ENCODE data around the gene TDRD7.
"Not testable (repeated sequence)": the region's sequence is repeated elsewhere in the genome, so short reads cannot be mapped to it uniquely, and the experiment has no call there.

The TDRD7 gene

DNA sequence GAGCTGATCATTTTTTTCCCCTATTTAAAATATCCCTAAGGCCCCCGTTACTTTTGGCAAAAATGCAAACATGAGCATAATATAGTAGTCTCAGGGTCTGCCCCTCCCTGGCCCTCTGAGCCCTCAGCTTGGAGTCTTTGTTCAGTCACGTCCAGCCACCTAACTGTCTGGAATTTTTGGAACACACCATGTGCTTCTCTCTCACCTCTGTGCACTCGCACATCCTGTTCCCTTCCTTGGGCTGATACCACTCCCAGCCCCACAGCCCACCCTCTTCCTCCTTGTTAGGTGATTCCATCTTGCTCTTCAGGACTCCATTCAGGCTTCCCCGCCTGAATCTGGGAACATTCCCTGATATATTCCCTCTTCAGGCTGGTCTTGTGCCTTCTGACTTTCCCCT, 16.0 kb downstream of the TDRD7 start:
- DNase-seq: no peak

DNA sequence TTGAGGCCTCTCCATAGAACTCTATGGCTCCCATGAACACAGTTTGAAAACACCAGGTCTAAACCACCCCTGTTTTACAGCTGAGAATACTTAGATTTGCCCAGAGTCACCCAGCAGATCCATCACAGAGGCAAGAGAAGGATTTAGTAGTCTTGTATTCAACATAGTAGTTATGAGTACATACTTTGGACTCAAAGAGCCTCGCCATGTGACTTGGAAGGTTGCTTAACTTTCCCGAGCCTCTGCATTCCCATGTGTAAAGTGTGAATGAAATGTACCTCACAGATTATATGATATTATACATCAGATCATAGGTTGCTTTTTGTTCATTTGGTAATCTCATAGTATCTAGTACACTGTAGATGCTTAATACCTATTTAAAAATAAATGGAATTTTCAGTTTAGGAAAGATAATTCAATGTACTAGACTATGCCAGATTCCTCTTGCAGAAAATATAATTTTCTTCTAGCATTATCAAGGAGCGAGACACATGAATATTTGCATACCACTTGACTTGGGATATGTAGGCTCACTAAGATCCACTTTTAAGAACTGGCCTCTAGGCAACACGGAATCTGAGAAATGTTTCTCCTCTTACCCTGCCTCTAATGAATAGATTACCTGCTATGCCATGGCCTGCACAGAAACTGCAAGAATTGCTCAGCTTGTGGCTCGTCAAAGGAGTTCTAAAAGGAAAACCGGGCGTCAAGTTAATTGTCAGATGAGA, 18.6 kb downstream of the TDRD7 start:
- no peak for DNase-seq

DNA sequence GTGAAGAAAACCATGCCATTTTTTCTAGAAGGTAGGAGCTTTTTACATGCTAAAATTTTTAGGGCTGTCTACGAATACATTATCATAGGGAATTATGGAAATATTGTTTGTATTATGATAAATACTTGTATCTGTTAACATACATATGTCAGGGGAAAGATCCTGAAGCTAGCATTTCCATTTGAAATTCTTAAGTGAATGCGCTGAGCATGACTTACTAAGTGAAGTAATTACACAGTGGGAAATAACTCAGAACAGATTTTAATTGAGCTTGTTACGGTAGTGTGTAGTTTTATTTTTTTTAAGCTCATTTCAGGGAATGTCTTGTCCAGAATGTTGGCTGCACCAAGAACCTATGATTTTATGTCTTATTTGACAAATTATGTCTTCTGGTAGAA, 19.1 kb downstream of the TDRD7 start:
- DNase-seq: no peak

DNA sequence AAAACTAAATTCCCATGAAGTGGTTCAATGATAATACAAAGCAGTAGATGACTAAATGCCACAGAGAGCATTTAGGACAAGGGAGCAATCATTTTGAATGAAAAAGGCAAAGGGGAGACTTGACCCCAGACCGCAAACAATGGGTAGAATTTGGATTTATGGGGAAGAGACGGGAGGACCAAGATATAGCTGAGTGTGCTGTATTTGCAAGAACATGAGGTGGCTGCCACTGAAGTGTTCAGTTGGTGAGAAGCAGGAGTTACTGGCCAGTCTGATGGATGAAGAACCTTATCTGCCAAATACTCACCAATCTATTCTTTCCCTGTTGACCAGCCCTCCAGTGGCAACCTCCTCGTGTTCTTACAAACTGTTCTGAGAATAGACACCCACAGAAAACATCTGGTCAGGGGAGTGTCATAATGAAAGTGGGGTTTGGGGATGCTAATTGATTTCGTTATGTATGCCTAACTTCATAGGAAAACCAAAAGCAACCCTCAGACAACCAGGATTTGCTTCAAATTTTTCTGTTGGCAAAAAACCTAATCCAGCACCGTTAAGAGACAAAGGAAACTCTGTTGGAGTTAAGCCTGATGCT, 19.8 kb downstream of the TDRD7 start:
- no peak for DNase-seq

DNA sequence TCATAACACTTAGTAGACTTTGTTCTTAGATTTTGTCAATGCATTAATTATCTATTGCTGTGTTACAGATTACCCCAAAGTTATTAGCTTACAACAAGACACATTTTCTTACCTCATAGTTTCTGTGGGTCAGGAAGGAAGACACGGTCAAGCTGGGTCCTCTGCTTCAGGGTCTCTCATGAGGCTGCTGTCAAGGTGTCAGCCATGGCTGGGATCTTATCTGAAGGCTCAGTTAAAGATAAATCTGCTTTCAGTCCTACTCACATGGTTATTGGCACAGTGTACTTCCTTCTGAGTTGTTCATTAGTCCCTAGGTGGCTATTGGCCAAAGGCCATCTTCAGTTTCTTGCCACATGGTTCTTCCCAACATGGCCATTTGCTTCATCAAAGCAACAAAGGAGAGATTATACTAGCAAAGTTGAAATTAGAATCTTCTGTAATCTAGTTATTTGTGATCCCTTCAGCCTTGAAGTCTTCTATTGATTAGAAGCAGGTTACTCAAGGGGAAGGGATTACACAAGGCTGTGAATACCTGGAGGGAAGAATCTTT, 25.2 kb downstream of the TDRD7 start:
- no peak for DNase-seq

DNA sequence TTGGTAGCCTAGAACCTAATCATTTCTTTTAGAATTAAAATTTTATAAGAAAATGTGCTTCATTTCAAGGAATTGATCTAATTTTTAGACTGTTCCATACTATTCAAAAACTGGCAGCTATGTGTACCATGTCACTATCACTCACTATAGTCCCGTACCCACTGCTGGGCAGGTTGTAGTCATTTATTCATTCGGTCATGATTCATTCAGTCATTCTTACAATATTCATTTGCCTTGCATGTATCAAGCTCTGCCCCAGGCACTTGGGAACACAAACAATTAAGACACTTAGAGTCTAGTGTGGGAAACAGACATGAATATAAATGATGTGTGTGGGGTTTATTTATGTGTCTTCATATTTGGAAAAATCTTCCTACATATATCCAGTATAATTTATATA, 26.4 kb downstream of the TDRD7 start:
- no peak for DNase-seq

DNA sequence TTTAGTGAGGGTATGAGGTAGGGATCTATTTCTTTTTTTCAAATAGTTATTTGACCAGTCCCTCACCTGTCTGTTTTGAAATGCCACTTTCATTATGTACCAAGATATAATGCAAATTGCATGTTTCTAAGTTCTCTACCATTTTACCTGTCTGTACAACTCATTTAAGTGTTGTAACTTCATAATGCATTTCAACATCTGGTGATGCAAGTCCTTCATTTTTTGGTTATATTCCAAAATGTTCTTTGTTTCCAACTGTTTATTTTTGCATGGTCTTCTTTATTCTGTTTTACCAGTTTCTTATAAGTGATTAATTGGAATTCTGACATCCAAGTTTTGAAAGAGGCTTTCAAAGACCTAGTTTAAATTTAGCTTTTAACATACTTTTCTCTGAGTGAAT, 26.8 kb downstream of the TDRD7 start:
- no peak for DNase-seq

DNA sequence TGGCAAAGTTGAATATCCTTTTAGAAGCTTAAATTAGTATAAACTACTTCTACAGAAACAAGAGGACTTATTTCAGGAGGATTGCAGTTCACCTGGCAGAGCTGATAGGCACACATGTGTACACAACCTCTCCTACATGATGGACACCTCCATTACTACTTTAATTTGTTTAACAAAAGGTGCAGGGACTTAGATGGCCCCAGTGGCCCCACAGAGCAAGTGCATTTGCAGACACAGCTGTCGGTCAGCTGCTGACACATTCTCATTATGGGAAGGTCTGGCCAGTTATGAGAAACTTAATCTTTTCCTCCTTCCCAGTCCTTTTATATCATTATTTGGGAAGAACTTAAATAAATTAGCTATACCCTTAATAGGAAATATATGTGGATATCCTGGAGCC, 28.3 kb downstream of the TDRD7 start:
- peak; percentile 5 for DNase-seq

DNA sequence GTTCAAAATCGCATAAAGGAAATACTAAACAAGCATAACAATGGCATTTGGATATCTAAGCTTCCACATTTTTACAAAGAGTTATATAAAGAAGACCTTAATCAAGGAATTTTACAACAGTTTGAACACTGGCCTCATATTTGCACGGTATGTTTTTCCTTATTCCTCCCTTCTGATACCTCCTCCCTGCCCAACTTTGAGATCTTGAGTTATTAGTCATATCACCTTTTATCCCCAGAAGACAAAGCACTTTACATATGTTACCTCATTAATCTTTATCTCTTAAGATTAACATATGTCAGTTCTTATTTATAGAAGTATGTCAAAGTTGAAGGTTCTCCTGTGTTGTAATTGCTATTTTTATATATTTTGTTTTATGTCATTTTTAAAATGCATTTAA, 29.8 kb downstream of the TDRD7 start:
- no peak for DNase-seq

DNA sequence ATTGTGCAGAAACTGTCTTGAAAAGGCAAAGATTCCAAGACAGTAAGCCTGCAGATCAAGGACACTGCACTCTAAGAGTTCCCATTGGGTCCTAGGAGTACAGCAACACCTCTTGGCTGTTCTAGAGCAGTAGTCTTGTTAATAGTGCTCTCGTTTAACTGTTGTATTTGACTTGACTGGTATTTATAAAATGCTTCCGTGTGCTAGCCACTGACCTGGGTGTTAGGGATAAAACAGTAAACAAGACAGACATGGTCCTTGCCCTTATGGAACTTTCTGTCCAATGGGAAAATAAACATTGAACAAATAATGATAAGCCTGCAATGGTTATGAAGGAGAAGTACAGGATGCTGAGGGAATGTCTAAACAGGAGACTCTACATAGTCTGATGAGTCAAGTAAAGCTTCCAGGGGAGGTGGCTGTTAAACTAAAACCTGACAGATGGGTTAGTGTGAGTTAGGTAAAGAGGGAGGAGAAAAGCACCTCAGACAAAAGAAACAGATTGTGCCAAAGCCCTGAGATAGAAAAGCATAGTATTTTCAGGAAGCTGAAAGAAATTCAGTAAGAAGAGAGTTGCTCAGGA, 33.3 kb downstream of the TDRD7 start:
- no peak for DNase-seq

DNA sequence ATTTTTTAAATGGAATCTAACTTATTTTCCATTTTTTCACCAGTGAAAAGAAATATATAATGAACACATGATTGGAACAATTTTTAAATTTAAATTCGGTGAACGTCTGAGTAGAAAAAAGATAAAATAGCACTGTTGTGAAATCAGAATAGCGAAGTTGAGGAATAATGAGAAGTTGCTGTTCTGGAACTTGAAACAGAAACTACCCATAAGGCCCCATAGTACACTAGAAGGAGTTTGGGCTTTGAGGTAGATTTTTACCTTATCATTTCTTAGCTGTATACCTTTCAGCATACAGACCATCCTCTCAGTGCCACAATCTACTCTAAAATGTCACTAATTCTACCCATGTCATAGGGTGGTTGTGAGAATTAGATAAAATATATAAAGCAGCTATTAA, 35.1 kb downstream of the TDRD7 start:
- DNase-seq: no peak

DNA sequence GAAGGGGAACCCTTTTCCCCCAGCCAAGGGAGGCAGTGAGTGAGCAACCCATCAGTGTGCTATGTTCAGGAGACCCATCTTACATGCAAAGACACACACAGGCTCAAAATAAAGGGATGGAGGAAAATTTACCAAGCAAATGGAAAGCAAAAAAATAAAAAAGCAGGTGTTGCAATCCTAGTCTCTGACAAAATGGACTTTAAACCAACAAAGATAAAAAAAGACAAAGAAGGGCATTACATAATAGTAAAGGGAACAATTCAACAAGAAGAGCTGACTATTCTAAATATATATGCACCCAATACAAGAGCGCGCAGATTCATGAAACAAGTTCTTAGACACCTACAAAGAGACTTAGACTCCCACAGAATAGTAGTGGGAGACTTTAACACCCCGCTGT, 41.7 kb downstream of the TDRD7 start:
- DNase-seq: not testable (repeated sequence)

DNA sequence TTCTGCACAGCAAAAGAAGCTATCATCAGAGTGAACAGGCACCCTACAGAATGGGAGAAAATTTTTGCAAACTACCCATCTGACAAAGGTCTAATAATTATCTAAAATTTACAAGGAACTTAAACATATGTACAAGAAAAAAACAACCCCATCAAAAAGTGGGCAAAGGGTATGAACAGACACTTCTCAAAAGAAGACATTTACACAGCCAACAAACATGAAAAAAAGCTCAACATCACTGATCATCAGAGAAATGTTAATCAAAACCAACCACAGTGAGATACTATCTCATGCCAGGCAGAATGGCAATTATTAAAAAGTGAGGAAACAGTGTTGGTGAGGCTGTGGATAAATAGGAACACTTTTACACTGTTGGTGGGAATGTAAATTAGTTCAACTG, 44.9 kb downstream of the TDRD7 start:
- DNase-seq: not testable (repeated sequence)

DNA sequence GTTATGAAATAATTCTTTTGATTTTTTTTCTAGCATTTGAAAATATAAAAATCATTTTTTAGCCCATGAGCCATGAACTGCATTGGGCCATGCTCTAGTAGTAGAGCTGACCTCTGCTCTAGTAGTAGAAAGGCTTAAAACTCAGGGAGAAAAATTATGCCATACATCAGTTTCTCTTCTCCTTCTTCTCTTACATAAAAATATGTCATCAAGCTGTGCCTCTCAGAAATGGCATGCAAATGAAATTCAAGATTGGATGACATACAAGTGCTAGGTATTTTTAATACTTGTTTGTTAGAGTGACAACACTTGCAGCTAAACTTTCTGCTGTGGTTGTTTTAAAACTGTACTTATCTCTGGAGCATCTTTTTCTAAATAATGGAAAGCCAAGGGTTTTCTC, 47.4 kb downstream of the TDRD7 start:
- DNase-seq: no peak

DNA sequence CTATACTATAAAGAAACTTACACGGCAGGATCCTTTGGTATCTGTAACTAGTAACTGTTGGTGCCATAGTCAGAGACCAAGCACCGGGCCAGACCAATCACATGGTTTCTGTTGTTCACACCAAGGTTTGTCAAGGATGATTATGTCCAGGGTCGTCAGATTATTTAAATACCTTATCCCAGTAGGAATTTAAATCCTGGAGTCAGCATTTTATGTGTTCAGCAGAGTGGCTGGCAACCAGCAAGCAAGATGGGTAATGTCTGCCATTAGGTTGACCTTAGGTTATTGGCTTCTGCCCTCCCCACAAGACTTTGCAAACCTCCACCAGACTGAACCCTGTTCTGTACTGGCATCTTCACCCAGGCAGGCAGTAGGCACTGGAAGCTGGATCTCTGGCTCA, 50.3 kb downstream of the TDRD7 start:
- no peak for DNase-seq

DNA sequence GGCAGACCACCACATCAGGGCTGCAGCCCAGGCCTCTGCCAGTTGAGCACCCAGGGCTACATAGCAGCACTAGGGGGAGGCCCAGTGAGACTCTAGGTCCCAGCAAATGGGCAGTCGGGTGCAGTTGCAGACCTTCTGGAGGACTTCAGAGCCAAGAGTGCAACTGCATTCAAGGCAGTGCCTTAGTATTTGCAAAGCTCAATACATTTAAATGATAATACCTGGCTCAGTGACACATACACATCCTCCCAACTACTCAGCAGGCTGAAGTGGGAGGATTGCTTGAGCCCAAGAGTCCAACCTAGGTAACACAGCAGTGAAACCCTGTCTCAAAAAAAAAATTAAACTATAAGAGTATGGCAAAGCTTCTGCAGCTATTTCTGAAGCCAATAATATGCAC, 51.0 kb downstream of the TDRD7 start:
- DNase-seq: no peak

DNA sequence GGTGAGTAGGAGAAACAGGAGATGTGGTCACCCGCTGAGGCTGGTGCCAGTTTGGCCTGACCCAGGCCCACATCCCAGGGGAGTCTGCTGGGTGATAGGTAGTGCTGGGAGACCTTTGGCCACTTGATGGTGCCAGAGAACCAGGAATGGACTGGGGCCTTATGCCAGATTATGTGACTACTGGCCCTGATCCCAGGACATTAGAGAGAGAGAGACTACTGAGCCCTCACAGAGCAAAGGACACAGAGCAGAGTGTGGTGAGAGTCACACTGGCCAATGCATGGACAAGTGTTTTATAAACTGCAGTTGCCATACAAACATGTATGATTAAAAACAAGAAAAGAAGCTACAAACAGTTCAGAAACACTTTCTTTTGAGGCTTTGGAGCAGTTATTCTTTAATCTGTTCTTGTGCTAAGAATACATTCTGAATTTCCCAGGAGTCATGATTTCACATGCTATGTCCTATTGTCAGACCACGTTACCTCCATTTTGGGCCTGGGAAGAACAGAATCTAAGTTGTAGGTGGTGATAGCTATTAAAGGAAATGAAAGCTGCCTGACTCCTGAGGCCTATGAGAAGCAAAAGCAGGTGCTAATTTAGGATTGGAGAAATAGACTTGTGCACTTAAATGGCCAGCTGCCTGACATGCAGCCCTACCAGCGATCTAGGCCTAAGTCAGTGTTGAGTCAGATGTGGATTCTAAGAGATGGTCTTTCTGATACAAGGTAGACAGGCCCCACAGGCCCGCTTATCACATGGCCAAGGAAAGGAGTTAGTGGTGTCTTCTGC, 57.0 kb downstream of the TDRD7 start:
- DNase-seq: peak; percentile 68

DNA sequence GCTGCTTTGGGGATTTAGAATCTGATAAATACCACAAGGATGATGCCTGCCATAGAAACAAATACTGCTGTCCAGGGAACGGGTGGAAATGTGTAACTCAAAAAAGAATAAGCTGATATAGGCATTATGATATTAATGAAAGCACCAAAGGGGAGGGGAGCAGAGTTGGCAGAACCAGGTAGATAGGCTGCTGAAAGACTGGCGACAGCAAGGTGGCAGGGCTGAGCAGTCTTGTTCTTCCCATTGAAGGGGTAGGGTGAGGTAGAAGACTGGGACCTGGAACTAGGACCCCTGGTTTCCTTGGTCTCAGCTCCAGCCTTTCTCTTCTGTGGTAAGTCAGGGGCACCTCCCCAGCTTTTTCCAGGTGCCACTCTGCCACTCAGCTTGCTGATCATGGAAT, 58.2 kb downstream of the TDRD7 start:
- DNase-seq: no peak

DNA sequence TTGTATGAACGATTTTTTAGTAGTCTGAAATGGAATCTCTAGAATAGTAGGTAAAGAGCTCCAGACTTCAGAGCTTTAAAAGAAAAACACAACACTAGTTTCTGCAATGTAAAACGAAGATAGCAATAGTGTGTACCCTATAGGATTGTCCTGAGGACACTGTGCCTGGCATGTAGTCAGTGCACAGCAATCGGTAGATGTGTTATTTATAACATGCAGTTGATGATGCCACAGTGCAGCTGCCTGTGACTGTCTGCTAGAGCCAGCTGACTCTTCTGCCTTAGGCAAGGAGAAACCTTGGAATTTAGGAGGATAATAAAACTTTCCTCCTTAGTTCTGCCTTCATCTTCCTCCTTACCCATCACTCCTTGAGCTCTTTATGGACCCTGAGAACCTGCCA, 61.8 kb downstream of the TDRD7 start:
- no peak for DNase-seq

DNA sequence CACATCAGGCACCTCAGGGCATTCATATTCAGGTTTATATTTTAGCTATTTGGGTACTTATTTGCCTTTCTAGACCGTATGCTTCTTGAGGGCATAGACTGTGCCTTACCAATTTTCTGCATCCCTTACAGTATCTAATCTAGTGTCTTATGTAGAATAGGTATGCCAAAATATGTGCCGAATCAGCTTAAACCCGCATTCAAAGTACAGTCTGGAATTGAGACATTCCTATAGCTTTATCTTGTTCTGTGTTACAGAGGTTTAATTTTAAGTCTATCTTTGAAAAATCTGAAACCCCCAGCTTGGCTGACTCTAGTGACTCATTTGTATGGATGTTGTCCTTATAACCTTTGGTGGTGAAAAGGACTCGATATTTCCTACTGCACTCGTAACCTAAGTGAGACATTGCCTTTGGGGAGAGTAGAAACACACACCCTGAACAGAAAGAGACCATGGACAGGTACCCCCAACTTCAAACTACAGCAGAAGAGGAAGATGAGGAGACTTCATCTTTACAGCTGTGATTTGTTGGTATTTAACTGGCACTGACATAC, 62.6 kb downstream of the TDRD7 start:
- no peak for DNase-seq

DNA sequence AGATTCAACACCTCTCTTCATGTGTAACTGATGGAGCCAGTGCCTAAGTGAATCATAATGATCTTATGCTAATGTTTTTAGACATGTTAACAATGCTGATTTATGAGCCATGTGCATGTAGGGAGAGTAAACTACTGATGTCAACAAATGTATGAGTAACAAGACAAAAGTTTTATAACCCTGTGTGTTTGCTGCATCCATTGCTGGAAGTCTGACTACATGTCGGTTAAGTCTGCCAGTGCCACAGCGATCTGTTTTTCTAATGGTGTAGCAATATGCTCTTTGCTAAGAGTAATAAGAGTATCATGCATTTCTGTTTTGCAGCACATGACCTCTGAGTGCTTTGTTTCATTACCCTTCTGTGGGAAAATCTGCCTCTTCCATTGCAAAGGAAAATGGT, 63.2 kb downstream of the TDRD7 start:
- DNase-seq: no peak

DNA sequence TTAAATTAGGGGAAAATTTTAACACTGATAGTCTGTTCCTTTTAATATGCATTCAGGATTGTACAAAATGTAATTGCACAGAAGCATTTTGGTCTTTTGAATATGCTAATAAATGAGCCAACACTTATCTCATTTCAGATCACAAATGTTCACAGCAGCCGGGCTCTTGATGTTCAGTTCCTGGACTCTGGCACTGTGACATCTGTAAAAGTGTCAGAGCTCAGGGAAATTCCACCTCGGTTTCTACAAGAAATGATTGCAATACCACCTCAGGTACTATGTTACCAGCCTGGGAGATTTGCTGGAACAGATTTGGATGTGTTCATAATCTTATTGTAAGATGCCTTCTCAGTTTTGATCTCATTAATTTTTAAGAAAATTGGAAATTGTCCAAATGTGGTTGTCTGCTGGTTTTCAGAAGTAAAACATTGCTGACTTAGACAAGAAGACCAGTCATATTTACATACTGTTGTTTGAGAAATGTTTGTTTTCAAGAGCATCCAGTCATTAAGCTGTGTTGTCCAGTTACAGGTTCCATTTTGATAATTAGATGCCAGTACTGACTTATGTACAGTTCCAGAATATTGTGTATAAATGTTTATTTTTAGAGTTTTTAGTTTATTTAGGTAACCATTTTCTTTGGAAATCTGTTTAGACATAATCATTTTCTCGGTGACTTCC, 66.5 kb downstream of the TDRD7 start:
- no peak for DNase-seq
